Cardiac fibroblast (primary cell): Measurements from ENCODE around the gene FADS3.

Source experiments
- DNase-seq, 2 donors: peaks; one replicate each; pipeline versions ENCODE4 v3.0.0 to v3.0.0-alpha.2; 2010; ENCODE audit warnings: low read depth in 2 of 2
- H3K4me3 ChIP-seq, 2 donors: replicated peaks in 1 of 2; 1 replicate in 1 of 2; 2 replicates in 1 of 2; pipeline ENCODE4 v1.5.1; 2011; ENCODE audit warnings: low read depth in 2 of 2, low read length in 2 of 2, mild to moderate bottlenecking in 2 of 2, moderate library complexity in 1 of 2
- CTCF ChIP-seq: IDR thresholded peaks from one replicate; pipeline ENCODE4 v1.5.1; 2011; ENCODE audit warnings: low read depth, mild to moderate bottlenecking, low read length, inconsistent platforms

FADS3 gene

GRCh38 chr11:61839742-61840141, 51.6 kb downstream of the FADS3 start:
- TF ChIP-seq CTCF: no peak
- DNase-seq: no peak

GRCh38 chr11:61838921-61839320, 52.4 kb downstream of the FADS3 start:
- no peak for DNase-seq
- TF ChIP-seq CTCF: no peak
- H3K4me3 ChIP-seq: no peak overlapping the region

More at GRCh38 chr11:61839742-61840141, 51.6 kb downstream of the FADS3 start:
- no peak overlapping the region for H3K4me3 ChIP-seq

GRCh38 chr11:61838501-61838900, 52.8 kb downstream of the FADS3 start:
- no peak for TF ChIP-seq CTCF
- DNase-seq: no peak
- no peak overlapping the region for H3K4me3 ChIP-seq

- H3K4me3 ChIP-seq: no peak overlapping the region
- TF ChIP-seq CTCF: no peak
- DNase-seq: no peak
These were observed 53.8 kb downstream of the FADS3 start for GRCh38 chr11:61837411-61838005.

- no peak overlapping the region for H3K4me3 ChIP-seq
- no peak for DNase-seq
- no peak for TF ChIP-seq CTCF
These were observed 55.2 kb downstream of the FADS3 start for GRCh38 chr11:61836193-61836592.

- H3K4me3 ChIP-seq: peak overlapping the region in 1 of 2 donors; percentile 24
- no peak for TF ChIP-seq CTCF
- peak; percentile 93 to 96 for DNase-seq
These were observed 56.9 kb downstream of the FADS3 start for GRCh38 chr11:61834278-61835048.
